ENCODE data around the gene SCRN1. TPM values are rescaled to one million over a fixed set of nuclear protein-coding genes. Genes with fewer than 3 reads are reported as not detected.

Gene SCRN1
- polyA plus RNA-seq, 1 donor from 2014 or later, result 130 TPM

GRCh38 chr7:29929018-29929807, 60.4 kb downstream of the SCRN1 start:
- Histone ChIP-seq H3F3A (ENCODE audit: insufficient read depth, low read length, poor library complexity, severe bottlenecking) (no peaks in the 10 kb centered on the region), H3K4me3 (ENCODE audit: low read length) (no peak overlapping the region), H3K9me2 (ENCODE audit: insufficient read depth, low read length) (no peaks in the 10 kb centered on the region), H3K4me2 (ENCODE audit: low read length) (no peak overlapping the region), H3K27ac (ENCODE audit: low read length) (no peak overlapping the region), H3K79me2 (replicated peaks; ENCODE audit: insufficient read depth, low read length) (no peaks in the 10 kb centered on the region), H3K27me3 (ENCODE audit: insufficient read depth, low read depth, low read length) (no peaks in the 10 kb centered on the region), H4K20me1 (ENCODE audit: insufficient read depth) (no peaks in the 10 kb centered on the region), H3K36me3 (ENCODE audit: insufficient read depth, low read length) (no peaks in the 10 kb centered on the region), H3K9ac (ENCODE audit: low read length) (no peak overlapping the region), H2AFZ (ENCODE audit: low read depth, low read length) (no peak overlapping the region), H3K9me3 (ENCODE audit: low read length) (no peaks in the 10 kb centered on the region)
- TF ChIP-seq POLR2AphosphoS5 (IDR thresholded peaks at IDR 0.05) (no peak), MXI1 (conservative IDR thresholded peaks at IDR 0.05; ENCODE audit: poor library complexity, severe bottlenecking) (no peak), RAD21 (conservative IDR thresholded peaks at IDR 0.05) (no peak), EZH2 (IDR thresholded peaks at IDR 0.05; ENCODE audit: borderline replicate concordance, insufficient read depth, low read length, poor library complexity, severe bottlenecking) (no peak), TAF1 (IDR thresholded peaks at IDR 0.05; ENCODE audit: low read depth) (no peak), SMC3 (conservative IDR thresholded peaks at IDR 0.05; ENCODE audit: poor library complexity) (no peak), REST (IDR thresholded peaks at IDR 0.05; ENCODE audit: borderline replicate concordance) (no peak), EP300 (conservative IDR thresholded peaks at IDR 0.05; ENCODE audit: poor library complexity, severe bottlenecking) (no peak)
- TF ChIP-seq, protein P1, sequence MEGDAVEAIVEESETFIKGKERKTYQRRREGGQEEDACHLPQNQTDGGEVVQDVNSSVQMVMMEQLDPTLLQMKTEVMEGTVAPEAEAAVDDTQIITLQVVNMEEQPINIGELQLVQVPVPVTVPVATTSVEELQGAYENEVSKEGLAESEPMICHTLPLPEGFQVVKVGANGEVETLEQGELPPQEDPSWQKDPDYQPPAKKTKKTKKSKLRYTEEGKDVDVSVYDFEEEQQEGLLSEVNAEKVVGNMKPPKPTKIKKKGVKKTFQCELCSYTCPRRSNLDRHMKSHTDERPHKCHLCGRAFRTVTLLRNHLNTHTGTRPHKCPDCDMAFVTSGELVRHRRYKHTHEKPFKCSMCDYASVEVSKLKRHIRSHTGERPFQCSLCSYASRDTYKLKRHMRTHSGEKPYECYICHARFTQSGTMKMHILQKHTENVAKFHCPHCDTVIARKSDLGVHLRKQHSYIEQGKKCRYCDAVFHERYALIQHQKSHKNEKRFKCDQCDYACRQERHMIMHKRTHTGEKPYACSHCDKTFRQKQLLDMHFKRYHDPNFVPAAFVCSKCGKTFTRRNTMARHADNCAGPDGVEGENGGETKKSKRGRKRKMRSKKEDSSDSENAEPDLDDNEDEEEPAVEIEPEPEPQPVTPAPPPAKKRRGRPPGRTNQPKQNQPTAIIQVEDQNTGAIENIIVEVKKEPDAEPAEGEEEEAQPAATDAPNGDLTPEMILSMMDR (IDR thresholded peaks at IDR 0.05; ENCODE audit: poor library complexity, severe bottlenecking), result no peak

DNA sequence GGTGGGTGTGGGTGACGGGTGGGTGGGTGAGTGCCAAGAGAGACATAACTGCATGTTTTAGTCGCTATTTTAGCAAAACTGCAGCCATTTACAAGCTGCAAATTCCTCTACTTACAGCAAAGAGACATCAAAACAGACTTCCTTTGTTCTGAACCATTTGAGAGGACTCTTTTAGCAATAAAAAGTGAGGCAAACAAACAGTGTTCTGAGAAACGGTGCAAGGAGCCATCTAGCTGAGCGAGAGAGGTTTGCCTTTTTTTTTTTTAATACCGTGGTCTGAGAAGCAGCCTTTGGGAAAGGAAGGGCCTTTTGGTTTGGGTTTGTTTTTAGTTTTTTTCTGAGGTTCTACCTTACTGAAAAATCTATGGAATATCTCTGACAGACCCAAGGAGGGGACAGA, 62.9 kb downstream of the SCRN1 start:
- Histone ChIP-seq H3K4me2 (ENCODE audit: low read length) (no peak overlapping the region), H3K9ac (ENCODE audit: low read length) (no peak overlapping the region), H3K4me3 (ENCODE audit: low read length) (no peak overlapping the region), H3K36me3 (ENCODE audit: insufficient read depth, low read length) (peaks cover 12% of the 10 kb centered on the region), H3K9me3 (ENCODE audit: low read length) (no peaks in the 10 kb centered on the region), H4K20me1 (ENCODE audit: insufficient read depth) (no peaks in the 10 kb centered on the region), H3K27ac (ENCODE audit: low read length) (no peak overlapping the region), H3K79me2 (replicated peaks; ENCODE audit: insufficient read depth, low read length) (no peaks in the 10 kb centered on the region), H2AFZ (ENCODE audit: low read depth, low read length) (no peak overlapping the region), H3K9me2 (ENCODE audit: insufficient read depth, low read length) (no peaks in the 10 kb centered on the region), H3K27me3 (ENCODE audit: insufficient read depth, low read depth, low read length) (no peaks in the 10 kb centered on the region), H3F3A (ENCODE audit: insufficient read depth, low read length, poor library complexity, severe bottlenecking) (no peaks in the 10 kb centered on the region)
- TF ChIP-seq, protein P1 (IDR thresholded peaks at IDR 0.05; ENCODE audit: poor library complexity, severe bottlenecking), result no peak
- no peak for TF ChIP-seq REST (IDR thresholded peaks at IDR 0.05; ENCODE audit: borderline replicate concordance)
- no peak for TF ChIP-seq POLR2AphosphoS5 (IDR thresholded peaks at IDR 0.05)
- TF ChIP-seq EZH2 (IDR thresholded peaks at IDR 0.05; ENCODE audit: borderline replicate concordance, insufficient read depth, low read length, poor library complexity, severe bottlenecking), result no peak
- TF ChIP-seq SMC3 (conservative IDR thresholded peaks at IDR 0.05; ENCODE audit: poor library complexity), result no peak
- no peak for TF ChIP-seq RAD21 (conservative IDR thresholded peaks at IDR 0.05)
- TF ChIP-seq MXI1 (conservative IDR thresholded peaks at IDR 0.05; ENCODE audit: poor library complexity, severe bottlenecking), result no peak
- TF ChIP-seq TAF1 (IDR thresholded peaks at IDR 0.05; ENCODE audit: low read depth), result no peak

All from neural cell (in vitro differentiated cells).